Mammary epithelial cell (primary cell): Measurements from ENCODE around the gene BEST3.

ENCODE experiments used
- EZH2 ChIP-seq: IDR thresholded peaks from 2 replicates; pipeline ENCODE4 v1.6.1; 2012; ENCODE audit warnings: low read length, inconsistent platforms, borderline replicate concordance
- TF ChIP-seq, protein P1 (sequence below), 2 donors: IDR thresholded peaks in 1 of 2; conservative IDR thresholded peaks in 1 of 2; 2 replicates each; pipeline ENCODE4 v1.5.1; 2011 to 2012; ENCODE audit warnings: inconsistent platforms in 2 of 2, low read length in 2 of 2, mild to moderate bottlenecking in 2 of 2, control low read depth in 1 of 2, low read depth in 1 of 2; ENCODE audit not compliant: insufficient read depth in 1 of 2; ENCODE audit errors: extremely low read depth in 1 of 2

DNA sequence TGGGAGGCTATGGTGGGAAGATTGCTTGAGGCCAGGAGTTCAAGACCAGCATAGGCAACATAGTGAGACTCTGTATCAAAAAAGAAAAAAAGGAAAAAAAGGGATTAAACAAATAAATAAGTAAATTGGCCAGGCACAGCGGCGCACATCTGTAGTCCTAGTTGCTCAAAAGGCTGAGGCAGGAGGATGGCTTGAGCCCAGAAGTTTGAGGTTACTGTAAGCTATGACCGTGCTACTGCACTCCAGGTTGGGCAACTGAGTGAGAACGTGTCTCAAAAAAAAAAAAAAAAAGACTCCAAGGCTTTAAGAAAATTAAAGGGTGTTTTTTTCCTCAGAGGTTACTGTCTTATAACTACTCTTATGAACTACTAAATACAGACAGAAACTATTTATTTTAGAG, 11.7 kb downstream of the BEST3 start:
- TF ChIP-seq, protein P1, sequence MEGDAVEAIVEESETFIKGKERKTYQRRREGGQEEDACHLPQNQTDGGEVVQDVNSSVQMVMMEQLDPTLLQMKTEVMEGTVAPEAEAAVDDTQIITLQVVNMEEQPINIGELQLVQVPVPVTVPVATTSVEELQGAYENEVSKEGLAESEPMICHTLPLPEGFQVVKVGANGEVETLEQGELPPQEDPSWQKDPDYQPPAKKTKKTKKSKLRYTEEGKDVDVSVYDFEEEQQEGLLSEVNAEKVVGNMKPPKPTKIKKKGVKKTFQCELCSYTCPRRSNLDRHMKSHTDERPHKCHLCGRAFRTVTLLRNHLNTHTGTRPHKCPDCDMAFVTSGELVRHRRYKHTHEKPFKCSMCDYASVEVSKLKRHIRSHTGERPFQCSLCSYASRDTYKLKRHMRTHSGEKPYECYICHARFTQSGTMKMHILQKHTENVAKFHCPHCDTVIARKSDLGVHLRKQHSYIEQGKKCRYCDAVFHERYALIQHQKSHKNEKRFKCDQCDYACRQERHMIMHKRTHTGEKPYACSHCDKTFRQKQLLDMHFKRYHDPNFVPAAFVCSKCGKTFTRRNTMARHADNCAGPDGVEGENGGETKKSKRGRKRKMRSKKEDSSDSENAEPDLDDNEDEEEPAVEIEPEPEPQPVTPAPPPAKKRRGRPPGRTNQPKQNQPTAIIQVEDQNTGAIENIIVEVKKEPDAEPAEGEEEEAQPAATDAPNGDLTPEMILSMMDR (conservative IDR thresholded peaks at IDR 0.05 in 1 of 2, IDR thresholded peaks at IDR 0.05 in 1 of 2; ENCODE audit: extremely low read depth in 1 of 2, insufficient read depth in 1 of 2, low read depth in 1 of 2, low read length in 2 of 2), result no peak
- no peak for TF ChIP-seq EZH2
